CD4-positive, alpha-beta memory T cell (primary cell): ENCODE measurements around the gene CAMK2A. TPM values are rescaled to one million over a fixed set of nuclear protein-coding genes. Genes with fewer than 3 reads are reported as not detected.

Experiments
- CTCF ChIA-PET: fragments of 350-600 bp; sonication (Branson Sonifier 250); formaldehyde crosslinking; loops from one replicate; lab custom pipeline; 2021; ENCODE audit warnings: inconsistent platforms; ENCODE audit not compliant: partially characterized antibody; lab: Charles Lee
- POLR2A ChIA-PET: fragments of 350-600 bp; sonication (Branson Sonifier 250); formaldehyde crosslinking; loops from one replicate; lab custom pipeline; 2021; ENCODE audit not compliant: partially characterized antibody; lab: Charles Lee
- DNase-seq, 5 donors: peaks; one replicate each; pipeline versions ENCODE4 v3.0.0 to v3.0.0-alpha.2; 2020 to 2022; ENCODE audit warnings: mixed read lengths in 1 of 5
- H3K27ac ChIP-seq: one replicate; pipeline ENCODE4 v1.7.0; 2013; ENCODE audit warnings: low read depth, low read length
- H3K27me3 ChIP-seq: 2 replicates; pipeline ENCODE4 v1.7.0; 2013; ENCODE audit warnings: mild to moderate bottlenecking, low read length, moderate library complexity; ENCODE audit not compliant: insufficient read depth
- H3K36me3 ChIP-seq: 2 replicates; pipeline ENCODE4 v1.7.0; 2013; ENCODE audit warnings: mild to moderate bottlenecking, low read length, moderate library complexity; ENCODE audit not compliant: insufficient read depth
- H3K4me1 ChIP-seq: 2 replicates; pipeline ENCODE4 v1.7.0; 2013; ENCODE audit warnings: mild to moderate bottlenecking, low read length, moderate library complexity; ENCODE audit not compliant: insufficient read depth
- H3K4me3 ChIP-seq, 2 donors: one replicate each; pipeline ENCODE4 v1.7.0; 2013; ENCODE audit warnings: low read length in 2 of 2, mild to moderate bottlenecking in 1 of 2
- H3K9me3 ChIP-seq, 2 donors: one replicate each; pipeline ENCODE4 v1.7.0; 2013; ENCODE audit warnings: low read length in 2 of 2, control low read depth in 1 of 2; ENCODE audit not compliant: control insufficient read depth in 1 of 2
- H3K27ac Mint-ChIP-seq, 7 donors: one replicate each; pipeline ENCODE4 v1.8.0; 2020 to 2021; ENCODE audit warnings: mixed read lengths in 7 of 7, mild to moderate bottlenecking in 6 of 7, inconsistent platforms in 3 of 7, moderate library complexity in 3 of 7
- H3K27me3 Mint-ChIP-seq, 2 donors: one replicate each; pipeline ENCODE4 v1.8.0; 2020 to 2021; ENCODE audit warnings: mixed read lengths in 2 of 2
- H3K36me3 Mint-ChIP-seq, 2 donors: one replicate each; pipeline ENCODE4 v1.8.0; 2020 to 2021; ENCODE audit warnings: mixed read lengths in 2 of 2, inconsistent platforms in 1 of 2, mild to moderate bottlenecking in 1 of 2
- H3K4me1 Mint-ChIP-seq, 4 donors: one replicate each; pipeline ENCODE4 v1.8.0; 2020 to 2021; ENCODE audit warnings: mixed read lengths in 4 of 4, mild to moderate bottlenecking in 1 of 4
- H3K4me3 Mint-ChIP-seq, 8 donors: one replicate each; pipeline ENCODE4 v1.8.0; 2020 to 2021; ENCODE audit warnings: mixed read lengths in 8 of 8, mild to moderate bottlenecking in 7 of 8, moderate library complexity in 6 of 8, inconsistent platforms in 3 of 8
- H3K9me3 Mint-ChIP-seq, 8 donors: one replicate each; pipeline ENCODE4 v1.8.0; 2020 to 2021; ENCODE audit warnings: mixed read lengths in 8 of 8, mild to moderate bottlenecking in 5 of 8, inconsistent platforms in 3 of 8, moderate library complexity in 1 of 8
- intact Hi-C: fragments of 100-400 bp; cut with micrococcal nuclease; formaldehyde crosslinking; loops from one replicate; pipeline ENCODE4 v1.15.1; 2023
- polyA plus RNA-seq, 2 donors: library from polyadenylated mRNA; unstranded; fragments of 300-500 nt; fragmentation: Illumina TruSeq; gene quantifications; one replicate each; pipeline ENCODE4 v1.2.3, GENCODE V29; 2021
- total RNA-seq, 2 experiments: library from RNA; stranded (reverse); gene quantifications; one replicate each; pipeline ENCODE4 v1.2.3, GENCODE V29; 2021

Gene CAMK2A
- total and polyA plus RNA-seq, 4 experiments from 2014 or later, result not detected

DNA sequence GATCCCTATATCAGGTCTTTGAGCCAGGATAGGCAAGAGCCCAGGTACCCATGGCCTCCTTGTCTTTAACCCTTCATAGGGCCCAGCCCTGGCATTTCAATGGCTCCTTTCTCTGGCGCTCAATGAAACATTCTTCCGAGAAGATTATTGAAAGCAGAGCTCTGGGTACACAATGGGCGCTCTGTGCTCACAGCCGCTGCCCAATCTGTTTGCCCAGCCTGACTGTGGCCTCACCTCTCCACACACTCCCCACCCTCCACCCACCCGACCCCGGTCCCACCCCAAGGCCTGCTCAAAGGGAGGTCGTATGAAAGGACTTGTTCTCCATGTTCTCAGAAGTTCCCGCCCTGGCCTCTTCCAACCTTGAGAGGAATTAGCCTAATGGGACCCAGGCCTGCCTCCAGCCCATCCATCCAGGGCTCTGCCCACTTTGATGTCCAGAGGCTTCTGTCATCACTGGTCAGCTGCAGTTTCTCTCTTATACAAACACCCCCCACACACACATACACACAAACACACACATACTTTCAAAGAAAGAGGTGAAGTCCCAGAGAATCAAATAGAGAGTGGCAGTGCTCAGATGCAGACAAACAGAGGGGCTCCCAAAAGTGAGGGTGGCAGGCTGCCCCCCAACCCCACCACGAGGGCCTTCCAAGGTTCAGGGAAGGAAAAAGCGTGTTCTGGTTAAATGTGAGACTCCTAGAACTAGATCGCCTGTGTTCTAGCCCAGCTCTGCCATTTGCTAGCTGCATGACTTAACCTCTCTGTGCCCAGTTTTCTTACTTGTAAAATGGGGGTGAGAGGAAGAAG lies 18.2 kb upstream of the CAMK2A start:
- no peaks in the 10 kb centered on the region for H3K9me3 ChIP-seq
- ChIA-PET CTCF (interaction anchor here (1.3 kb wide), 1 partner anchor 9 kb away, joined by 3 read pairs; no protein-coding TSS in a partner anchor), POLR2A (no interaction called here)
- Mint-ChIP-seq H3K36me3 (no peaks in the 10 kb centered on the region), H3K9me3 (no peaks in the 10 kb centered on the region), H3K4me1 (peaks cover 0 to 6% (median 0%) of the 10 kb centered on the region in 4 donors), H3K27ac (no peak overlapping the region), H3K4me3 (no peak overlapping the region), H3K27me3 (peaks cover 10 to 11% of the 10 kb centered on the region in 2 donors)
- H3K36me3 ChIP-seq, result no peaks in the 10 kb centered on the region
- H3K4me3 ChIP-seq, result no peak overlapping the region
- no peak overlapping the region for H3K27ac ChIP-seq
- peaks cover 3% of the 10 kb centered on the region for H3K27me3 ChIP-seq
- no peak for DNase-seq
- no peaks in the 10 kb centered on the region for H3K4me1 ChIP-seq
- intact Hi-C loops, result no loop called here

DNA sequence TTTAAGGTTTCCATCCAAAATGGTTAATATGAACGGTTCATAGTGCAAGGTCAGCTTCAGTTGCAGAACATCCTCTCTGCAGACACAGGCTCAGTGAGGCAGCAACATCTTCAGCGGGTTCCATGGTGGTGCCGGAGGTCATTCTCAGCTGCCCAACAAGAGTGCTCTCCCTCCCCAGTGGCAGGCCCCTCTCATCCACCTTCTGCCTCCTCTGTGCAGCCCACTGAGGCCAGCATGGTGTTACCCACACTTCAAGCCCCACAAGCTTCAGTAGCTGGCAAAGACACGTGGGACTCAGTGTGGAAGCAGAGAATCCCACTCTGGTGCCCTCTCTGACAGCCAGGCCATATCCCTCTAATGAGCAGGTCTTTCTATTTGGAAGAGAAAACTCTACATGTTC lies 17.2 kb upstream of the CAMK2A start:
- H3K27ac Mint-ChIP-seq, result no peak overlapping the region

DNA sequence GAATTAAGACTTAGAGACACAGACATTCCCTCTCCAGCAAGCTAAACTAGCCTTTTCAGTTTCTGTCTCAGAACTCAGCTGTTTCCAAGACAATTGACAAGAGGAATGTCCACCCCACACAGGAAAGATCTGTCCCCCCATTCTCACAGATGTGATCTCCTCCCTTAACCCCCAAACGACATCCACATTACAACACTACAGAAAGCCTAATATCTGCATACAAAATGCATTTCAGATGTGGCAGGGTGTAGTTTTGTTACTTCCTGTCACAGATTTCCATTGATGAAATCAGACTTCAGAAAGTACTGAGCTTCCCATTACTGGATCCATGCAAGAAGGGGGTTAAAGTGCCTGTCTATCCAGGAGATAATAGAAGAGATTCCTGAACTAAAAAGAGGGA lies 16.0 kb upstream of the CAMK2A start:
- intact Hi-C loops, result no loop called here
- no peak overlapping the region for H3K4me3 Mint-ChIP-seq
- ChIA-PET CTCF (no interaction called here), POLR2A (no interaction called here)
- H3K36me3 Mint-ChIP-seq, result no peaks in the 10 kb centered on the region
- Histone ChIP-seq H3K4me1 (no peaks in the 10 kb centered on the region), H3K27ac (no peak overlapping the region), H3K36me3 (no peaks in the 10 kb centered on the region), H3K27me3 (peaks cover 14% of the 10 kb centered on the region), H3K9me3 (no peaks in the 10 kb centered on the region), H3K4me3 (no peak overlapping the region)
- H3K4me1 Mint-ChIP-seq, result peaks cover 2 to 6% (median 5%) of the 10 kb centered on the region in 4 donors
- DNase-seq, result no peak
- H3K9me3 Mint-ChIP-seq, result no peaks in the 10 kb centered on the region
- no peak overlapping the region for H3K27ac Mint-ChIP-seq
- peaks cover 12 to 24% of the 10 kb centered on the region in 2 donors for H3K27me3 Mint-ChIP-seq

More for the DNA sequence above, 17.2 kb upstream of the CAMK2A start:
- Histone ChIP-seq H3K4me3 (no peak overlapping the region), H3K27me3 (peaks cover 4% of the 10 kb centered on the region), H3K36me3 (no peaks in the 10 kb centered on the region), H3K4me1 (no peaks in the 10 kb centered on the region), H3K9me3 (no peaks in the 10 kb centered on the region), H3K27ac (no peak overlapping the region)
- Mint-ChIP-seq H3K4me3 (no peak overlapping the region), H3K27me3 (peaks cover 11% of the 10 kb centered on the region in 2 donors), H3K36me3 (no peaks in the 10 kb centered on the region), H3K4me1 (peaks cover 0 to 6% (median 1%) of the 10 kb centered on the region in 4 donors), H3K9me3 (no peaks in the 10 kb centered on the region)
- ChIA-PET CTCF (no interaction called here), POLR2A (no interaction called here)
- intact Hi-C loops, result no loop called here
- no peak for DNase-seq

DNA sequence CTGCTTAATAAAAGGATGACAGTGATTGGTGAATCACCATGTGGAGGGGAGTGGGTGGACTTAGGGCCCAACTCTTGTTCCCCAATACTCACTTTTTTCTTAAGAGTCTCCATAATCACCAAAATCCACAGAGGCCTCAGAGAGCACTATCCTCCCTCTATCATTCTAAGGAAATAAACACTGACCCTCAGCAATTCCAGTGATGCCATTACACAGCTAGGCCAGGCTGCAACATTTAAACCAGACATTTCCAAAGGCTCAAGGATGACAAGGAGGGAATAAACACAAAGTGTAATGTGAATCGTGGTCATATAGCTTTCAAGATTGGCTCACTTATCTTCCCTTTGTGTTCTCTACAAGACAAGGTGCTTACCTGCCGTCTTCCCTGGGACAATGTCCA lies 15.5 kb upstream of the CAMK2A start:
- intact Hi-C loops, result no loop called here
- no peaks in the 10 kb centered on the region for H3K4me1 ChIP-seq
- no peaks in the 10 kb centered on the region for H3K9me3 ChIP-seq
- DNase-seq, result no peak
- no peak overlapping the region for H3K27ac Mint-ChIP-seq
- H3K9me3 Mint-ChIP-seq, result no peaks in the 10 kb centered on the region
- H3K36me3 Mint-ChIP-seq, result no peaks in the 10 kb centered on the region
- H3K4me1 Mint-ChIP-seq, result peaks cover 2 to 6% (median 5%) of the 10 kb centered on the region in 4 donors
- H3K4me3 Mint-ChIP-seq, result no peak overlapping the region
- H3K36me3 ChIP-seq, result no peaks in the 10 kb centered on the region
- H3K4me3 ChIP-seq, result no peak overlapping the region
- no peak overlapping the region for H3K27ac ChIP-seq
- CTCF ChIA-PET, result no interaction called here
- H3K27me3 ChIP-seq, result peaks cover 14% of the 10 kb centered on the region
- POLR2A ChIA-PET, result no interaction called here
- peaks cover 12 to 26% of the 10 kb centered on the region in 2 donors for H3K27me3 Mint-ChIP-seq

DNA sequence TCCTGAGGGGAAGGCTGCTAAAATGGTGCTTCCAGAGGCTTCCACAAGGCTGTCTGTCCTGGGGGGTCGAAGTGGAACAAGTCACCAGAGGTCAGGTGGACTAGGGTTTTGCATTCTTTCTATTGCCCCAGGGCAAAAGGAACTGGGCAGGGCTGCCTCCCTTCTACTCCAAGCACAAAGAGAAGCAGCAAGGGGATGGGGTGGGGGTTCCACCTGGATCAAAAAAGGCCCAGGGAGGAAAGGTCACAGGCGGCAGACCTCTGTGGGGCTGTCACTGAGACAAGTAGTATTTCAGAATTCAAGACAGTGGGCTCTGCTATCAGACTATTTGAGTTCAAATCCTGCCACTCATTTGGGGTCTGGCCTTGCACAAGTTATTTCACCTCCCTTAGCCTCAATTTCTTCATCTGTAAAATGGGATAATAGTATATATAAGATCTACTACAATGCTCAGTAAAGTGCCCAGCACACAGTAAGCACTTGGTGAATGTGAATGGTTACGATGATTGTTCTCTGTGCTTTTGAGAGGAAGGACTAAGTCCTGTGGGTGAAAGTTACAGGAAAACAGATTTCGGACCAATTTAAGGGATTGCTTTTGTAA lies 15.0 kb upstream of the CAMK2A start:
- Histone ChIP-seq H3K4me1 (no peaks in the 10 kb centered on the region), H3K4me3 (no peak overlapping the region), H3K9me3 (no peaks in the 10 kb centered on the region), H3K27ac (no peak overlapping the region), H3K27me3 (peaks cover 14% of the 10 kb centered on the region), H3K36me3 (no peaks in the 10 kb centered on the region)
- ChIA-PET CTCF (no interaction called here), POLR2A (no interaction called here)
- H3K36me3 Mint-ChIP-seq, result no peaks in the 10 kb centered on the region
- peaks cover 2 to 6% (median 5%) of the 10 kb centered on the region in 4 donors for H3K4me1 Mint-ChIP-seq
- intact Hi-C loops, result no loop called here
- H3K27ac Mint-ChIP-seq, result no peak overlapping the region
- no peak for DNase-seq
- H3K27me3 Mint-ChIP-seq, result peaks cover 13 to 30% of the 10 kb centered on the region in 2 donors
- H3K9me3 Mint-ChIP-seq, result no peaks in the 10 kb centered on the region
- no peak overlapping the region for H3K4me3 Mint-ChIP-seq

DNA sequence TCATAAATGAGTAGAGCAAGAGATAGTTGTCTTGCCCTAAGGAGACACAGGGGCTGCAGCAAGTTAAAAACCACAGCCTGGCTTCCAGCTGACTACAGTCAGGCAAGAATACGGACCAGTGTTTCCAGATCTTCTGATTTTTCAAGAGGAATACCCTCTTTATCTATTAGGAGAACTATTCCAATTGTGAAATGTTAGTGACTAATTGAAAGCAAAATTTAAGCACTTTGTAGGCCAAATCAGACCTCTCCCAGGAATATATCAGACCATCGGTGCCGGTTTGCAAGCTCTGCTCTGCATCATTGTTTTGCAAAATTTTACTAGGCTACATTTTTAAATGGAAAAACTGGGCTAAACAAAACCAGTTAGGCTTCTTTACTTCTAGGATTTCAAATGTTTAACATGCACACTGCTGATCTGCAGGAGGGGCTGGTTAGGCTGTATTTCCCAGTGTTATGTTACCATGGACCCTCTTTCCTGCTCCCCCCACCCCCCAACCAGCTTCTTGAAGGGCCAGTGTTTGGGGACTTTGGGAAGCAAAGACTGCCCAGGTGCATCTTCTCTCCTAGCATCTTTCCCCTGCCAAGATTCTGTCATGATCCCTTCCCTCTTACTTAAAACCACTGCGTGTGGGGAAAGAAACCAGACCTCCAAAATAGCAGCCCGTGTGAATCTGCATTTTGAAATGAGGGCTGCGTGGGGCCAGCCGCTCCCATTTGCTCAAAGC lies 14.2 kb upstream of the CAMK2A start:
- Histone ChIP-seq H3K4me1 (no peaks in the 10 kb centered on the region), H3K9me3 (no peaks in the 10 kb centered on the region), H3K36me3 (no peaks in the 10 kb centered on the region), H3K27me3 (peaks cover 14% of the 10 kb centered on the region), H3K27ac (no peak overlapping the region), H3K4me3 (no peak overlapping the region)
- no peak for DNase-seq
- Mint-ChIP-seq H3K4me3 (no peak overlapping the region), H3K9me3 (no peaks in the 10 kb centered on the region), H3K4me1 (peaks cover 2 to 6% (median 5%) of the 10 kb centered on the region in 4 donors), H3K27me3 (peaks cover 13 to 33% of the 10 kb centered on the region in 2 donors), H3K36me3 (no peaks in the 10 kb centered on the region), H3K27ac (no peak overlapping the region)
- intact Hi-C loops, result no loop called here
- ChIA-PET CTCF (no interaction called here), POLR2A (no interaction called here)

DNA sequence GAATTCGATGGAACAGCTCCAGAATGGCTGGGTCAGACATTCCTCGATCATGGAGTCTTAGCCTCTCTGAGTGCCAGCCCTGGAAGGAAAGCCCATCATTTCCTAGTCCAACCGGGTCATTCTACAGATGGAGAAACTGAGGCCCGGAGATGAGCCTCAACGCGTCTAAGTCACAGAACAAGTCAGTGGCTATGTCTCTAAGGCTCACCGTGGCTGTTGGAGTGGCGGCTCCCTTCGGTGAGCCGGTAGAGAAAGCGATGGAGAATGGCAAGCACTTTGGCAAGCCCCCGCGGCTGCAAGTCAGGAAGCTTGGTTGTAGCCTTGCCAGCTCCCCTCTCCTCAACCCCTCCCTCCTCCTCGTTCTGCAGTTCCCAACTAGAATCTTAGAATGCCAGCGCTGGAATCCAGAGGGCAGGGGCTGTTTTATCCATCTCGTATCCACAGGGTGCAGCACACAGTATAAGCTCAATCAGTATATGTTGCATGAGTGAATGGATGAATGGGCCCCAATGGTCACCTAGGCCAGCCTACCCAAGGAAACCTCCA lies 13.6 kb upstream of the CAMK2A start:
- no peak for DNase-seq
- H3K9me3 ChIP-seq, result no peaks in the 10 kb centered on the region
- ChIA-PET POLR2A (no interaction called here), CTCF (no interaction called here)
- H3K4me3 ChIP-seq, result no peak overlapping the region
- intact Hi-C loops, result no loop called here
- H3K27ac Mint-ChIP-seq, result no peak overlapping the region
- no peaks in the 10 kb centered on the region for H3K36me3 Mint-ChIP-seq
- H3K36me3 ChIP-seq, result no peaks in the 10 kb centered on the region
- no peaks in the 10 kb centered on the region for H3K9me3 Mint-ChIP-seq
- H3K4me1 ChIP-seq, result no peaks in the 10 kb centered on the region
- H3K4me3 Mint-ChIP-seq, result no peak overlapping the region
- no peak overlapping the region for H3K27ac ChIP-seq
- peaks cover 13 to 33% of the 10 kb centered on the region in 2 donors for H3K27me3 Mint-ChIP-seq
- peaks cover 2 to 6% (median 5%) of the 10 kb centered on the region in 4 donors for H3K4me1 Mint-ChIP-seq
- peaks cover 14% of the 10 kb centered on the region for H3K27me3 ChIP-seq
